22Rv1 (cell line): ENCODE data around the gene TMEM51.
A peak's percentile ranks its signal among the peaks of the same experiment; 100 is the strongest.

Experiments
- ZFX ChIP-seq: fragments of 450-650 bp; IDR thresholded peaks from 2 replicates; pipeline ENCODE4 v1.6.1; 2017; ENCODE audit warnings: antibody characterized with exemption, borderline replicate concordance
- TF ChIP-seq, protein P1 (sequence below): fragments of 450-650 bp; IDR thresholded peaks from 2 replicates; pipeline ENCODE4 v1.5.1; 2017; ENCODE audit warnings: mild to moderate bottlenecking

DNA sequence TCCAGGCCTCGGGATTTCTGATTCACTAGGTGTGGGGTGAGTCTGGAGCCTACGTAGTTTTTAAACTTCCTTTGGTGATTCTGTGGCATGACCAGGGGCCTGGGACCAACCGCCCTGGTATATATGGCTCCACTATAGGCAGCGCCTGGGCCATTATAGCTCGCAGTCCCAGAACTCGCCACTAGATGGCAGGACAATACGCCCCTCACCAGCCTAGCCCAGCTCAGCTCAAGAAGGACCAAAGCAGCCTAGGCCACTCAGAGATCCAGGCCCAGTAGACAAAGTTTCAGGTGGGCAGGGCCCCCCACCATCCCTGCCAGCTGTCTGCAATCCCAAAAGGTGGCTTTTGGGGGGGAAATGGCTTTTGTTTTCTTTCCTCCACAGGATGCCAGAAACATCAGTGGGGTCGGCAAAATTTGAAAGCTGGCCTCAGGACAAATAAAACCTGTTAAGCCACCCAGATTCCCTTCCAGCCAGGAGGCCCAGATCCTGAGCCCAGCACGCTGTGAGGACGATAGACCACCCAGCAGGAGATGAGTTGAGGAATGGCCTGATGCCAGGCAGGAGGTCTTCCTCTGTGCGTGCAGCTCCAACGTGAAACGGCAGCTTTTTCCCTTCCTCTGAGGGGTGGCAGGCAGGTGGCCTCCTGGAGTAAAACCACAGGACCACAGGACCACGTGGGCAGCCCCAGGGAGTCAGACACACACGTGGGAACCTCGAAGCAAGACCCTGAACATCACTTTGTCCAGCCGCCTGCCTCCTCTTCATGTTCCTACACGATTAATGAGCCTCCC is 24.8 kb upstream of the TMEM51 start:
- TF ChIP-seq, protein P1, sequence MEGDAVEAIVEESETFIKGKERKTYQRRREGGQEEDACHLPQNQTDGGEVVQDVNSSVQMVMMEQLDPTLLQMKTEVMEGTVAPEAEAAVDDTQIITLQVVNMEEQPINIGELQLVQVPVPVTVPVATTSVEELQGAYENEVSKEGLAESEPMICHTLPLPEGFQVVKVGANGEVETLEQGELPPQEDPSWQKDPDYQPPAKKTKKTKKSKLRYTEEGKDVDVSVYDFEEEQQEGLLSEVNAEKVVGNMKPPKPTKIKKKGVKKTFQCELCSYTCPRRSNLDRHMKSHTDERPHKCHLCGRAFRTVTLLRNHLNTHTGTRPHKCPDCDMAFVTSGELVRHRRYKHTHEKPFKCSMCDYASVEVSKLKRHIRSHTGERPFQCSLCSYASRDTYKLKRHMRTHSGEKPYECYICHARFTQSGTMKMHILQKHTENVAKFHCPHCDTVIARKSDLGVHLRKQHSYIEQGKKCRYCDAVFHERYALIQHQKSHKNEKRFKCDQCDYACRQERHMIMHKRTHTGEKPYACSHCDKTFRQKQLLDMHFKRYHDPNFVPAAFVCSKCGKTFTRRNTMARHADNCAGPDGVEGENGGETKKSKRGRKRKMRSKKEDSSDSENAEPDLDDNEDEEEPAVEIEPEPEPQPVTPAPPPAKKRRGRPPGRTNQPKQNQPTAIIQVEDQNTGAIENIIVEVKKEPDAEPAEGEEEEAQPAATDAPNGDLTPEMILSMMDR, result peak; percentile 91
- no peak for TF ChIP-seq ZFX
